Measurements from ENCODE around the gene ULK2.

The ULK2 gene

GRCh38 chr17:19857640-19858039 is 10.1 kb downstream of the ULK2 start:
- TF ChIP-seq NFIC (IDR thresholded peaks at IDR 0.05) (no peak), USF1 (IDR thresholded peaks at IDR 0.05) (no peak), RAD21 (IDR thresholded peaks at IDR 0.05; ENCODE audit: low read depth) (no peak), TCF12 (IDR thresholded peaks at IDR 0.05; ENCODE audit: low read depth) (no peak), TAF1 (IDR thresholded peaks at IDR 0.05; ENCODE audit: low read depth) (no peak), CEBPB (IDR thresholded peaks at IDR 0.05) (no peak)

GRCh38 chr17:19833914-19834313 is 33.8 kb downstream of the ULK2 start:
- no peak for TF ChIP-seq USF1 (IDR thresholded peaks at IDR 0.05)
- TF ChIP-seq NFIC (IDR thresholded peaks at IDR 0.05) = no peak
- no peak for TF ChIP-seq YY1 (IDR thresholded peaks at IDR 0.05; ENCODE audit: low read depth)
- no peak for TF ChIP-seq RAD21 (IDR thresholded peaks at IDR 0.05; ENCODE audit: low read depth)
- no peak for TF ChIP-seq CREB1 (IDR thresholded peaks at IDR 0.05; ENCODE audit: low read depth)
- TF ChIP-seq CEBPB (IDR thresholded peaks at IDR 0.05) = no peak
- no peak for TF ChIP-seq EP300 (IDR thresholded peaks at IDR 0.05; ENCODE audit: borderline replicate concordance)
- TF ChIP-seq TEAD4 (IDR thresholded peaks at IDR 0.05) = no peak
- no peak for TF ChIP-seq TAF1 (IDR thresholded peaks at IDR 0.05; ENCODE audit: low read depth)
- no peak for TF ChIP-seq TCF12 (IDR thresholded peaks at IDR 0.05; ENCODE audit: low read depth)
- no peak for TF ChIP-seq ZBTB7A (IDR thresholded peaks at IDR 0.05; ENCODE audit: low read depth)
- no peak for TF ChIP-seq EGR1 (IDR thresholded peaks at IDR 0.05)

- TF ChIP-seq EP300 (IDR thresholded peaks at IDR 0.05; ENCODE audit: borderline replicate concordance) (no peak), TEAD4 (IDR thresholded peaks at IDR 0.05) (no peak), REST (IDR thresholded peaks at IDR 0.05; ENCODE audit: low read depth) (no peak)
Observed at GRCh38 chr17:19830061-19830460, 37.7 kb downstream of the ULK2 start.

- no peak for TF ChIP-seq CREB1 (IDR thresholded peaks at IDR 0.05; ENCODE audit: low read depth)
- TF ChIP-seq RAD21 (IDR thresholded peaks at IDR 0.05; ENCODE audit: low read depth) = peak; percentile 37; the same call in 1 of the 2 replicates
Observed at GRCh38 chr17:19812407-19812806, 55.3 kb downstream of the ULK2 start.

- no peak for TF ChIP-seq RAD21 (IDR thresholded peaks at IDR 0.05; ENCODE audit: low read depth)
- no peak for TF ChIP-seq EGR1 (IDR thresholded peaks at IDR 0.05)
Observed at GRCh38 chr17:19805006-19805405, 62.7 kb downstream of the ULK2 start.

GRCh38 chr17:19800571-19800970 is 67.2 kb downstream of the ULK2 start:
- no peak for TF ChIP-seq TAF1 (IDR thresholded peaks at IDR 0.05; ENCODE audit: low read depth)
- TF ChIP-seq NFIC (IDR thresholded peaks at IDR 0.05) = no peak
- no peak for TF ChIP-seq YY1 (IDR thresholded peaks at IDR 0.05; ENCODE audit: low read depth)
- no peak for TF ChIP-seq EP300 (IDR thresholded peaks at IDR 0.05; ENCODE audit: borderline replicate concordance)
- TF ChIP-seq MAX (IDR thresholded peaks at IDR 0.05) = no peak
- TF ChIP-seq FOXM1 (IDR thresholded peaks at IDR 0.05; ENCODE audit: borderline replicate concordance, low read depth) = no peak

GRCh38 chr17:19799796-19800195 is 67.9 kb downstream of the ULK2 start:
- TF ChIP-seq YY1 (IDR thresholded peaks at IDR 0.05; ENCODE audit: low read depth) (no peak), TAF1 (IDR thresholded peaks at IDR 0.05; ENCODE audit: low read depth) (no peak), REST (IDR thresholded peaks at IDR 0.05; ENCODE audit: low read depth) (no peak), FOXM1 (IDR thresholded peaks at IDR 0.05; ENCODE audit: borderline replicate concordance, low read depth) (no peak), MAX (IDR thresholded peaks at IDR 0.05) (no peak), RAD21 (IDR thresholded peaks at IDR 0.05; ENCODE audit: low read depth) (no peak), NFIC (IDR thresholded peaks at IDR 0.05) (no peak), ZBTB7A (IDR thresholded peaks at IDR 0.05; ENCODE audit: low read depth) (no peak), TCF12 (IDR thresholded peaks at IDR 0.05; ENCODE audit: low read depth) (no peak), CEBPB (IDR thresholded peaks at IDR 0.05) (no peak), USF1 (IDR thresholded peaks at IDR 0.05) (no peak), EGR1 (IDR thresholded peaks at IDR 0.05) (no peak), EP300 (IDR thresholded peaks at IDR 0.05; ENCODE audit: borderline replicate concordance) (no peak), TEAD4 (IDR thresholded peaks at IDR 0.05) (no peak), CREB1 (IDR thresholded peaks at IDR 0.05; ENCODE audit: low read depth) (no peak)

All from Ishikawa (cell line).